ACC112 (cell line): ENCODE measurements around the gene TNK2.
"Not testable (repeated sequence)": the region's sequence is repeated elsewhere in the genome, so short reads cannot be mapped to it uniquely, and the experiment has no call there.

Source experiments
- H2AFZ ChIP-seq: fragments of 200-600 bp; sonication (generic); one replicate; pipeline ENCODE4 v1.6.0; 2017; ENCODE audit warnings: antibody characterized with exemption, low read length; ENCODE audit not compliant: unreplicated experiment
- H3K27ac ChIP-seq: fragments of 200-600 bp; sonication (generic); 2 replicates; pipeline ENCODE4 v1.5.1; 2014; ENCODE audit warnings: low read depth, mild to moderate bottlenecking, antibody characterized with exemption, low read length, moderate library complexity
- H3K27me3 ChIP-seq: fragments of 200-600 bp; sonication (generic); 2 replicates; pipeline ENCODE4 v1.6.1; 2014; ENCODE audit warnings: mild to moderate bottlenecking, antibody characterized with exemption, low read length, moderate library complexity, mixed read lengths; ENCODE audit not compliant: insufficient read depth
- H3K36me3 ChIP-seq: fragments of 200-600 bp; sonication (generic); 2 replicates; pipeline ENCODE4 v1.6.1; 2016; ENCODE audit warnings: mild to moderate bottlenecking, antibody characterized with exemption, low read length, moderate library complexity, mixed read lengths; ENCODE audit not compliant: insufficient read depth
- H3K4me1 ChIP-seq: fragments of 200-600 bp; sonication (generic); one replicate; pipeline ENCODE4 v1.6.1; 2016; ENCODE audit warnings: low read length, mixed read lengths; ENCODE audit not compliant: insufficient read depth, unreplicated experiment, control insufficient read depth
- H3K4me3 ChIP-seq: fragments of 200-600 bp; sonication (generic); 2 replicates; pipeline ENCODE4 v1.5.1; 2014; ENCODE audit warnings: mild to moderate bottlenecking, low read depth, low read length
- H3K79me2 ChIP-seq: fragments of 200-600 bp; sonication (generic); one replicate; pipeline ENCODE4 v1.6.0; 2016; ENCODE audit warnings: low read length; ENCODE audit not compliant: control insufficient read depth, unreplicated experiment, insufficient read depth

The TNK2 gene

GRCh38 chr3:195907934-195908693 is at the start of gene TNK2:
Gene TNK2 (minus strand): TSS chr3:195908551. CDS start chr3:195888588, 19,963 bp downstream.
- peaks cover 18% of the 10 kb centered on the region for H3K4me1 ChIP-seq
- no peaks in the 10 kb centered on the region for H3K27me3 ChIP-seq
- H3K4me3 ChIP-seq, result peak within 1 kb of the TSS; percentile 82
- no peaks in the 10 kb centered on the region for H3K36me3 ChIP-seq
- no peaks in the 10 kb centered on the region for H3K79me2 ChIP-seq
- peak within 1 kb of the TSS; percentile 42 for H2AFZ ChIP-seq
- no peak within 1 kb of the TSS for H3K27ac ChIP-seq

- H3K36me3 ChIP-seq, result peaks cover 7% of the 10 kb centered on the region; the same call in 1 of the 2 replicates
- no peak overlapping the region for H3K4me3 ChIP-seq
- H2AFZ ChIP-seq, result no peak overlapping the region
- no peak overlapping the region for H3K27ac ChIP-seq
- no peaks in the 10 kb centered on the region for H3K79me2 ChIP-seq
- H3K4me1 ChIP-seq, result peaks cover 3% of the 10 kb centered on the region
- no peaks in the 10 kb centered on the region for H3K27me3 ChIP-seq
Measured at GRCh38 chr3:195956577-195956976, 48.2 kb upstream of the TNK2 start.

GRCh38 chr3:195955416-195955841 is 47.1 kb upstream of the TNK2 start:
- 0 out of 2 replicates have a peak overlapping the region, but pooled peaks have one; percentile 40 for H3K4me3 ChIP-seq
- H3K27me3 ChIP-seq, H3K27ac ChIP-seq, H3K79me2 ChIP-seq, H3K36me3 ChIP-seq, H2AFZ ChIP-seq, H3K4me1 ChIP-seq: not testable (repeated sequence)

GRCh38 chr3:195954752-195955119 is 46.4 kb upstream of the TNK2 start:
- not testable (repeated sequence) for H3K4me1 ChIP-seq, H3K36me3 ChIP-seq, H2AFZ ChIP-seq, H3K27me3 ChIP-seq, H3K79me2 ChIP-seq, H3K27ac ChIP-seq
- peak overlapping the region; percentile 75 for H3K4me3 ChIP-seq

- peak overlapping the region; percentile 75 for H3K4me3 ChIP-seq
- H3K79me2 ChIP-seq, H3K27me3 ChIP-seq, H3K4me1 ChIP-seq, H3K36me3 ChIP-seq, H3K27ac ChIP-seq, H2AFZ ChIP-seq: not testable (repeated sequence)
Measured at GRCh38 chr3:195954052-195954751, 45.9 kb upstream of the TNK2 start.

GRCh38 chr3:195952590-195952989 is 44.2 kb upstream of the TNK2 start:
- not testable (repeated sequence) for H2AFZ ChIP-seq, H3K36me3 ChIP-seq, H3K4me3 ChIP-seq, H3K27ac ChIP-seq, H3K4me1 ChIP-seq, H3K27me3 ChIP-seq, H3K79me2 ChIP-seq

- not testable (repeated sequence) for H3K36me3 ChIP-seq, H2AFZ ChIP-seq, H3K4me3 ChIP-seq, H3K4me1 ChIP-seq, H3K27ac ChIP-seq, H3K27me3 ChIP-seq, H3K79me2 ChIP-seq
Measured at GRCh38 chr3:195951443-195952177, 43.3 kb upstream of the TNK2 start.

GRCh38 chr3:195950731-195951130 is 42.4 kb upstream of the TNK2 start:
- not testable (repeated sequence) for H3K36me3 ChIP-seq, H3K79me2 ChIP-seq, H2AFZ ChIP-seq, H3K27me3 ChIP-seq, H3K4me1 ChIP-seq, H3K4me3 ChIP-seq, H3K27ac ChIP-seq

- H3K4me3 ChIP-seq, H3K27ac ChIP-seq, H3K4me1 ChIP-seq, H3K79me2 ChIP-seq, H2AFZ ChIP-seq, H3K36me3 ChIP-seq, H3K27me3 ChIP-seq: not testable (repeated sequence)
Measured at GRCh38 chr3:195950164-195950563, 41.8 kb upstream of the TNK2 start.

- H3K4me3 ChIP-seq, H3K27me3 ChIP-seq, H3K4me1 ChIP-seq, H3K27ac ChIP-seq, H3K36me3 ChIP-seq, H2AFZ ChIP-seq, H3K79me2 ChIP-seq: not testable (repeated sequence)
Measured at GRCh38 chr3:195946910-195947699, 38.8 kb upstream of the TNK2 start.
